IMR-90 (cell line): Measurements from ENCODE around the gene ABCG8. TPM values are rescaled to one million over a fixed set of nuclear protein-coding genes. Genes with fewer than 3 reads are reported as not detected.

Experiments
- ATAC-seq: fragments of 200-7000 bp; cut with Tn5 transposase; 2 replicates; pipeline ENCODE4 v1.9.1; 2020; ENCODE audit warnings: low read depth, mild to moderate bottlenecking, moderate library complexity
- BruUV-seq: library from RNA; stranded (reverse); fragments of 400-500 nt; replicated peaks from 2 replicates; lab custom pipeline; 2021; lab: Mats Ljungman, UMichigan
- CTCF ChIA-PET: fragments of 300-600 bp; formaldehyde crosslinking; extraction: SDS; loops from one replicate; lab custom pipeline; 2021; ENCODE audit warnings: antibody characterized with exemption; lab: Yijun Ruan, JAX
- POLR2A ChIA-PET: fragments of 300-600 bp; sonication (Branson Sonifier 250); formaldehyde crosslinking; loops from one replicate; lab custom pipeline; 2022; ENCODE audit warnings: antibody characterized with exemption; ENCODE audit not compliant: unreplicated experiment; lab: Charles Lee
- DNase-seq: peaks from one replicate; pipeline ENCODE4 v3.0.0; 2013
- H2AFZ ChIP-seq: replicated peaks from 2 replicates; pipeline ENCODE3; 2013; ENCODE audit warnings: low read length, mild to moderate bottlenecking; ENCODE audit not compliant: poor library complexity
- H2AK5ac ChIP-seq: 2 replicates; pipeline ENCODE4 v1.6.1; 2013; ENCODE audit warnings: low read depth, low read length, inconsistent platforms
- H2AK9ac ChIP-seq: replicated peaks from 2 replicates; pipeline ENCODE3; 2013; ENCODE audit warnings: mild to moderate bottlenecking, low read depth, low read length, moderate library complexity; ENCODE audit not compliant: poor library complexity
- H2BK120ac ChIP-seq: 2 replicates; pipeline ENCODE4 v1.6.1; 2013; ENCODE audit warnings: low read depth, low read length, inconsistent platforms
- H2BK15ac ChIP-seq: 3 replicates; pipeline ENCODE4 v1.6.1; 2013; ENCODE audit warnings: low read depth, low read length, inconsistent platforms
- H2BK20ac ChIP-seq: 2 replicates; pipeline ENCODE4 v1.6.1; 2013; ENCODE audit warnings: low read depth, mild to moderate bottlenecking, inconsistent platforms, low read length, moderate library complexity
- H2BK5ac ChIP-seq: 2 replicates; pipeline ENCODE4 v1.6.1; 2013; ENCODE audit warnings: mild to moderate bottlenecking, low read depth, low read length, inconsistent platforms; ENCODE audit not compliant: poor library complexity, severe bottlenecking
- H3K14ac ChIP-seq: replicated peaks from 2 replicates; pipeline ENCODE4 v1.6.1; 2013; ENCODE audit warnings: low read depth, low read length, inconsistent platforms
- H3K18ac ChIP-seq: 2 replicates; pipeline ENCODE4 v1.6.1; 2013; ENCODE audit warnings: low read depth, low read length, control low read depth
- H3K23ac ChIP-seq: 2 replicates; pipeline ENCODE4 v1.6.1; 2013; ENCODE audit warnings: low read depth, low read length, inconsistent platforms
- H3K27ac ChIP-seq: 2 replicates; pipeline ENCODE4 v1.5.1; 2013; ENCODE audit warnings: mild to moderate bottlenecking, control low read depth, low read length; ENCODE audit not compliant: insufficient read depth
- H3K27me3 ChIP-seq: 2 replicates; pipeline ENCODE4 v1.6.1; 2013; ENCODE audit warnings: low read length; ENCODE audit not compliant: control insufficient read depth, insufficient read depth
- H3K36me3 ChIP-seq: 2 replicates; pipeline ENCODE4 v1.6.1; 2013; ENCODE audit warnings: low read length, mixed read lengths; ENCODE audit not compliant: control insufficient read depth, insufficient read depth
- H3K4ac ChIP-seq: 2 replicates; pipeline ENCODE4 v1.6.1; 2013; ENCODE audit warnings: low read depth, low read length, inconsistent platforms
- H3K4me1 ChIP-seq: 2 replicates; pipeline ENCODE4 v1.6.1; 2013; ENCODE audit warnings: low read length, mixed read lengths; ENCODE audit not compliant: control insufficient read depth, insufficient read depth
- H3K4me2 ChIP-seq: 2 replicates; pipeline ENCODE4 v1.6.1; 2013; ENCODE audit warnings: low read depth, mild to moderate bottlenecking, control low read depth, low read length, moderate library complexity
- H3K4me3 ChIP-seq: 2 replicates; pipeline ENCODE4 v1.5.1; 2013; ENCODE audit warnings: low read depth, mild to moderate bottlenecking, control low read depth, low read length, moderate library complexity; ENCODE audit not compliant: insufficient read depth
- H3K56ac ChIP-seq: 2 replicates; pipeline ENCODE4 v1.6.1; 2013; ENCODE audit warnings: low read length, inconsistent platforms; ENCODE audit not compliant: insufficient read depth; ENCODE audit errors: extremely low read depth
- H3K79me1 ChIP-seq, 2 experiments: 2 replicates each; pipeline ENCODE4 v1.6.1; 2013; ENCODE audit warnings: low read length in 2 of 2, inconsistent platforms in 1 of 2, low read depth in 1 of 2
- H3K9ac ChIP-seq: 2 replicates; pipeline ENCODE4 v1.6.1; 2013; ENCODE audit warnings: low read depth, low read length, control low read depth
- H3K9me1 ChIP-seq: 2 replicates; pipeline ENCODE4 v1.6.1; 2013; ENCODE audit warnings: low read length, inconsistent platforms; ENCODE audit not compliant: insufficient read depth
- H3K9me3 ChIP-seq: 2 replicates; pipeline ENCODE4 v1.6.1; 2013; ENCODE audit warnings: low read length; ENCODE audit not compliant: control insufficient read depth, insufficient read depth
- H4K20me1 ChIP-seq: 2 replicates; pipeline ENCODE4 v1.6.1; 2013; ENCODE audit warnings: low read length, inconsistent platforms; ENCODE audit not compliant: insufficient read depth
- H4K5ac ChIP-seq: 2 replicates; pipeline ENCODE4 v1.6.1; 2013; ENCODE audit warnings: mild to moderate bottlenecking, low read depth, low read length, control low read depth
- H4K8ac ChIP-seq, 2 experiments: 2 replicates each; pipeline ENCODE4 v1.6.1; 2013; ENCODE audit warnings: low read depth in 2 of 2, low read length in 2 of 2, control low read depth in 1 of 2, inconsistent platforms in 1 of 2
- H4K91ac ChIP-seq: 2 replicates; pipeline ENCODE4 v1.6.1; 2013; ENCODE audit warnings: low read depth, low read length, inconsistent platforms; ENCODE audit not compliant: insufficient read depth
- CEBPB ChIP-seq: IDR thresholded peaks from 2 replicates; pipeline ENCODE4 v1.6.1; 2012; ENCODE audit warnings: low read depth, low read length, improper control_type of control experiment
- WGBS, 2 experiments: methylation state at CpG; one replicate each; pipeline versions ENCODE4 v1.1.5 to v1.1.7; 2013; ENCODE audit warnings: missing lambda C conversion rate in 2 of 2; ENCODE audit not compliant: insufficient read length in 1 of 2; ENCODE audit errors: extremely low coverage in 2 of 2; 5-methylcytosine and 5-hydroxymethylcytosine counted together
- dilution Hi-C: fragments of 300-500 bp; cut with HindIII; formaldehyde crosslinking; loops from one replicate; pipeline ENCODE4 v1.14.3; 2018; ENCODE audit warnings: low sequenced_read_pairs; ENCODE audit not compliant: unreplicated experiment
- in situ Hi-C: fragments of 300-500 bp; cut with MboI; formaldehyde crosslinking; loops from 3 replicates; pipeline ENCODE4 v1.14.3; 2019; ENCODE audit warnings: low sequenced_read_pairs, inconsistent platforms, mixed read lengths
- intact Hi-C: fragments of 100-400 bp; cut with micrococcal nuclease; formaldehyde crosslinking; loops from 2 replicates; pipeline ENCODE4 v1.10.0; 2022
- polyA plus RNA-seq, 3 experiments: library from polyadenylated mRNA; depleted of rRNA; stranded (reverse); fragments of >200 nt; gene quantifications; 2 replicates each; pipeline ENCODE4 v1.2.3, GENCODE V29; 2012; ENCODE audit warnings: low replicate concordance in 1 of 3
- total RNA-seq: library from RNA; depleted of rRNA; stranded (reverse); fragments of >200 nt; gene quantifications from 2 replicates; pipeline ENCODE4 v1.2.3, GENCODE V29; 2012

Gene ABCG8
- total and polyA plus RNA-seq, 2 of the 4 experiments (the other 2 are of a cell fraction): not detected

GRCh38 chr2:43806719-43807031, 32.1 kb upstream of the ABCG8 start:
- in situ Hi-C loops: no loop called here
- CTCF ChIA-PET: interaction anchor here (0.5 kb wide), 1 partner anchor 14 kb away, joined by 3 read pairs; no protein-coding TSS in a partner anchor
- no peaks in the 10 kb centered on the region for H3K79me1 ChIP-seq

More at GRCh38 chr2:43806719-43807031, 32.1 kb upstream of the ABCG8 start:
- Histone ChIP-seq H2AK9ac (no peak overlapping the region), H3K36me3 (0 out of 2 replicates have a peak, but pooled peaks cover 7% of the 10 kb centered on the region), H2BK20ac (no peak overlapping the region), H2BK120ac (no peak overlapping the region), H3K4me3 (no peak overlapping the region), H3K4me1 (no peaks in the 10 kb centered on the region), H3K4me2 (no peak overlapping the region), H2BK15ac (no peak overlapping the region), H4K20me1 (no peaks in the 10 kb centered on the region), H4K8ac (no peak overlapping the region), H2AK5ac (no peak overlapping the region), H4K91ac (no peak overlapping the region), H3K27me3 (no peaks in the 10 kb centered on the region), H2AFZ (no peak overlapping the region), H3K9me1 (no peaks in the 10 kb centered on the region), H3K9me3 (no peaks in the 10 kb centered on the region), H3K18ac (no peak overlapping the region), H2BK5ac (no peak overlapping the region), H3K23ac (no peak overlapping the region), H3K14ac (no peak overlapping the region), H4K5ac (no peak overlapping the region), H3K9ac (no peak overlapping the region), H3K56ac (no peak overlapping the region), H3K4ac (no peak overlapping the region), H3K27ac (no peak overlapping the region)
- TF ChIP-seq CEBPB: no peak
- no CpG with 5 or more reads among the region's 2 CpGs for WGBS, 2 experiments
- dilution Hi-C loops: no loop called here
- BruUV-seq: no TSS peak
- ATAC-seq (no peak), DNase-seq (no peak)
- POLR2A ChIA-PET: no interaction called here
- intact Hi-C loops: no loop called here
